HUES6 (cell line): Measurements from ENCODE around the gene ZNF672.
"Not testable (repeated sequence)": the region's sequence is repeated elsewhere in the genome, so short reads cannot be mapped to it uniquely, and the experiment has no call there.

Source experiments
- H3K27ac ChIP-seq: 2 replicates; pipeline ENCODE4 v1.7.0; 2013; ENCODE audit warnings: low read depth, mild to moderate bottlenecking, low read length, inconsistent platforms
- H3K27me3 ChIP-seq: 2 replicates; pipeline ENCODE4 v1.6.1; 2013; ENCODE audit warnings: low read length; ENCODE audit not compliant: control insufficient read depth, insufficient read depth
- H3K36me3 ChIP-seq: 2 replicates; pipeline ENCODE4 v1.6.1; 2013; ENCODE audit warnings: low read length; ENCODE audit not compliant: control insufficient read depth, insufficient read depth
- H3K4me1 ChIP-seq: 2 replicates; pipeline ENCODE4 v1.6.1; 2013; ENCODE audit warnings: low read length; ENCODE audit not compliant: control insufficient read depth, insufficient read depth
- H3K4me3 ChIP-seq: 2 replicates; pipeline ENCODE4 v1.5.1; 2013; ENCODE audit warnings: low read depth, low read length
- H3K9ac ChIP-seq: one replicate; pipeline ENCODE4 v1.6.1; 2013; ENCODE audit warnings: mild to moderate bottlenecking, low read length
- H3K9me3 ChIP-seq: 2 replicates; pipeline ENCODE4 v1.6.1; 2013; ENCODE audit warnings: low read depth, low read length; ENCODE audit not compliant: control insufficient read depth, insufficient read depth

ZNF672 gene

GRCh38 chr1:248803501-248803900, 34.5 kb upstream of the ZNF672 start:
- H3K27ac ChIP-seq, H3K36me3 ChIP-seq, H3K27me3 ChIP-seq, H3K4me1 ChIP-seq, H3K9ac ChIP-seq, H3K4me3 ChIP-seq: not testable (repeated sequence)
- H3K9me3 ChIP-seq: peaks cover 15% of the 10 kb centered on the region; the same call in 1 of the 2 replicates

- Histone ChIP-seq H3K4me3 (no peak overlapping the region), H3K4me1 (no peaks in the 10 kb centered on the region), H3K27me3 (no peaks in the 10 kb centered on the region), H3K27ac (no peak overlapping the region), H3K36me3 (no peaks in the 10 kb centered on the region), H3K9ac (no peak overlapping the region), H3K9me3 (peaks cover 15% of the 10 kb centered on the region; the same call in 1 of the 2 replicates)
Measured at GRCh38 chr1:248804771-248805681, 33.0 kb upstream of the ZNF672 start.

GRCh38 chr1:248805876-248806275, 32.1 kb upstream of the ZNF672 start:
- Histone ChIP-seq H3K27me3 (no peaks in the 10 kb centered on the region), H3K4me3 (no peak overlapping the region), H3K36me3 (peaks cover 1% of the 10 kb centered on the region; the same call in 1 of the 2 replicates), H3K4me1 (no peaks in the 10 kb centered on the region), H3K27ac (no peak overlapping the region), H3K9ac (no peak overlapping the region), H3K9me3 (peaks cover 15% of the 10 kb centered on the region; the same call in 1 of the 2 replicates)

GRCh38 chr1:248807067-248807737, 30.8 kb upstream of the ZNF672 start:
- peaks cover 12% of the 10 kb centered on the region; the same call in 1 of the 2 replicates for H3K36me3 ChIP-seq
- H3K9me3 ChIP-seq: peaks cover 12% of the 10 kb centered on the region; the same call in 1 of the 2 replicates
- no peaks in the 10 kb centered on the region for H3K4me1 ChIP-seq
- no peaks in the 10 kb centered on the region for H3K27me3 ChIP-seq
- H3K9ac ChIP-seq: no peak overlapping the region
- no peak overlapping the region for H3K4me3 ChIP-seq
- no peak overlapping the region for H3K27ac ChIP-seq

GRCh38 chr1:248808876-248809275, 29.1 kb upstream of the ZNF672 start:
- Histone ChIP-seq H3K27ac (no peak overlapping the region), H3K4me3 (no peak overlapping the region), H3K9ac (no peak overlapping the region), H3K27me3 (no peaks in the 10 kb centered on the region), H3K4me1 (no peaks in the 10 kb centered on the region), H3K36me3 (peaks cover 27% of the 10 kb centered on the region), H3K9me3 (peaks cover 3% of the 10 kb centered on the region; the same call in 1 of the 2 replicates)

- Histone ChIP-seq H3K27me3 (no peaks in the 10 kb centered on the region), H3K36me3 (peaks cover 40% of the 10 kb centered on the region), H3K4me1 (no peaks in the 10 kb centered on the region), H3K9me3 (peaks cover 3% of the 10 kb centered on the region; the same call in 1 of the 2 replicates), H3K9ac (no peak overlapping the region), H3K4me3 (no peak overlapping the region), H3K27ac (no peak overlapping the region)
Measured at GRCh38 chr1:248810000-248810726, 27.9 kb upstream of the ZNF672 start.

- H3K9ac ChIP-seq: no peak overlapping the region
- H3K27me3 ChIP-seq: no peaks in the 10 kb centered on the region
- no peaks in the 10 kb centered on the region; the same call in 1 of the 2 replicates for H3K9me3 ChIP-seq
- no peak overlapping the region for H3K27ac ChIP-seq
- H3K4me3 ChIP-seq: no peak overlapping the region
- H3K4me1 ChIP-seq: no peaks in the 10 kb centered on the region; the same call in 1 of the 2 replicates
- H3K36me3 ChIP-seq: peaks cover 47% of the 10 kb centered on the region
Measured at GRCh38 chr1:248810727-248811513, 27.1 kb upstream of the ZNF672 start.

GRCh38 chr1:248811514-248812490, 26.2 kb upstream of the ZNF672 start:
- Histone ChIP-seq H3K9ac (no peak overlapping the region), H3K4me3 (no peak overlapping the region), H3K27me3 (no peaks in the 10 kb centered on the region), H3K9me3 (no peaks in the 10 kb centered on the region), H3K36me3 (peaks cover 55% of the 10 kb centered on the region), H3K27ac (no peak overlapping the region), H3K4me1 (no peaks in the 10 kb centered on the region; the same call in 1 of the 2 replicates)

GRCh38 chr1:248812736-248813425, 25.1 kb upstream of the ZNF672 start:
- Histone ChIP-seq H3K36me3 (peaks cover 58% of the 10 kb centered on the region), H3K4me3 (no peak overlapping the region), H3K9me3 (no peaks in the 10 kb centered on the region), H3K9ac (no peak overlapping the region), H3K27ac (no peak overlapping the region), H3K27me3 (no peaks in the 10 kb centered on the region), H3K4me1 (no peaks in the 10 kb centered on the region; the same call in 1 of the 2 replicates)
